ENCODE data around the gene ABCD1. TPM values are rescaled to one million over a fixed set of nuclear protein-coding genes. Genes with fewer than 3 reads are reported as not detected.

The ABCD1 gene
- total and polyA plus RNA-seq, 9 of the 15 experiments (the other 6 are each of a cell fraction or from before 2014, with no cell fraction given) = 0.07 to 6.9 (median 2.2) TPM

GRCh38 chrX:153735274-153735673 is 10.6 kb downstream of the ABCD1 start (continued):
- no peak for TF ChIP-seq ZNF347 (CRISPR knock-in tag; IDR thresholded peaks at IDR 0.05; ENCODE audit: low read depth)
- no peak for TF ChIP-seq ZNF551 (CRISPR knock-in tag; IDR thresholded peaks at IDR 0.05)
- no peak for TF ChIP-seq PURB (CRISPR knock-in tag; IDR thresholded peaks at IDR 0.05; ENCODE audit: low read depth)
- no peak for TF ChIP-seq SRSF9 (IDR thresholded peaks at IDR 0.05; ENCODE audit: borderline replicate concordance, low read depth, low read length)
- no peak for TF ChIP-seq PML (IDR thresholded peaks at IDR 0.05; ENCODE audit: low read length)
- no peak for TF ChIP-seq E2F6 (IDR thresholded peaks at IDR 0.05; ENCODE audit: borderline replicate concordance in 1 of 2, extremely low read depth in 1 of 2, insufficient read depth in 1 of 2, insufficient read length in 1 of 2, low read depth in 1 of 2, low read length in 1 of 2, poor library complexity in 1 of 2, severe bottlenecking in 1 of 2)
- no peak for TF ChIP-seq PTTG1 (tag; IDR thresholded peaks at IDR 0.05; ENCODE audit: low read depth)
- no peak for TF ChIP-seq DIDO1 (tag; IDR thresholded peaks at IDR 0.05; ENCODE audit: low read depth)
- TF ChIP-seq UBTF (IDR thresholded peaks at IDR 0.05; ENCODE audit: borderline replicate concordance in 1 of 2, low read depth in 2 of 2, low read length in 2 of 2) = no peak
- TF ChIP-seq CTCF (IDR thresholded peaks at IDR 0.05 in 2 of 3, conservative IDR thresholded peaks at IDR 0.05 in 1 of 3; ENCODE audit: insufficient read depth in 2 of 3, low read depth in 1 of 3, low read length in 3 of 3) = peak; percentile 35 to 43 (median 43); a peak in 4 of 6 replicates
- TF ChIP-seq ZBTB33 (CRISPR knock-in tag; IDR thresholded peaks at IDR 0.05) = no peak
- peak; percentile 39 for TF ChIP-seq ATF3 (IDR thresholded peaks at IDR 0.05)
- TF ChIP-seq ATF3 (CRISPR knock-in tag; conservative IDR thresholded peaks at IDR 0.05) = no peak
- no peak for TF ChIP-seq ASH1L (IDR thresholded peaks at IDR 0.05; ENCODE audit: borderline replicate concordance, low read depth, partially characterized antibody)
- no peak for TF ChIP-seq MXI1 (IDR thresholded peaks at IDR 0.05; ENCODE audit: low read depth, low read length)
- no peak for TF ChIP-seq CBX3 (IDR thresholded peaks at IDR 0.05; ENCODE audit: borderline replicate concordance in 1 of 2, low read length in 2 of 2)
- no peak for TF ChIP-seq ZNF12 (CRISPR knock-in tag; IDR thresholded peaks at IDR 0.05)
- TF ChIP-seq GABPB1 (CRISPR knock-in tag; IDR thresholded peaks at IDR 0.05) = no peak
- TF ChIP-seq BCL6 (CRISPR knock-in tag; IDR thresholded peaks at IDR 0.05) = no peak
